IgD-negative memory B cell (primary cell): ENCODE results near the gene MVD. TPM values are rescaled to one million over a fixed set of nuclear protein-coding genes. Genes with fewer than 3 reads are reported as not detected.

Experiments used
- H3K27ac Mint-ChIP-seq, 3 donors: one replicate each; pipeline ENCODE4 v1.8.0; 2020 to 2022; ENCODE audit warnings: mild to moderate bottlenecking in 3 of 3, mixed read lengths in 3 of 3, moderate library complexity in 1 of 3
- H3K27me3 Mint-ChIP-seq: one replicate; pipeline ENCODE4 v1.8.0; 2021; ENCODE audit warnings: mixed read lengths
- H3K36me3 Mint-ChIP-seq: one replicate; pipeline ENCODE4 v1.8.0; 2020; ENCODE audit warnings: mild to moderate bottlenecking, mixed read lengths
- H3K4me1 Mint-ChIP-seq, 3 donors: one replicate each; pipeline ENCODE4 v1.8.0; 2020 to 2022; ENCODE audit warnings: mixed read lengths in 3 of 3, mild to moderate bottlenecking in 1 of 3
- H3K4me3 Mint-ChIP-seq, 4 donors: one replicate each; pipeline ENCODE4 v1.8.0; 2020 to 2022; ENCODE audit warnings: mild to moderate bottlenecking in 4 of 4, mixed read lengths in 4 of 4, moderate library complexity in 3 of 4
- H3K9me3 Mint-ChIP-seq, 3 donors: one replicate each; pipeline ENCODE4 v1.8.0; 2020 to 2021; ENCODE audit warnings: mixed read lengths in 3 of 3, mild to moderate bottlenecking in 1 of 3
- polyA plus RNA-seq: library from polyadenylated mRNA; unstranded; fragments of 300-500 nt; fragmentation: Illumina TruSeq; gene quantifications from one replicate; pipeline ENCODE4 v1.2.3, GENCODE V29; 2021

Gene MVD
- polyA plus RNA-seq, 1 donor from 2014 or later = 26.0 TPM

DNA sequence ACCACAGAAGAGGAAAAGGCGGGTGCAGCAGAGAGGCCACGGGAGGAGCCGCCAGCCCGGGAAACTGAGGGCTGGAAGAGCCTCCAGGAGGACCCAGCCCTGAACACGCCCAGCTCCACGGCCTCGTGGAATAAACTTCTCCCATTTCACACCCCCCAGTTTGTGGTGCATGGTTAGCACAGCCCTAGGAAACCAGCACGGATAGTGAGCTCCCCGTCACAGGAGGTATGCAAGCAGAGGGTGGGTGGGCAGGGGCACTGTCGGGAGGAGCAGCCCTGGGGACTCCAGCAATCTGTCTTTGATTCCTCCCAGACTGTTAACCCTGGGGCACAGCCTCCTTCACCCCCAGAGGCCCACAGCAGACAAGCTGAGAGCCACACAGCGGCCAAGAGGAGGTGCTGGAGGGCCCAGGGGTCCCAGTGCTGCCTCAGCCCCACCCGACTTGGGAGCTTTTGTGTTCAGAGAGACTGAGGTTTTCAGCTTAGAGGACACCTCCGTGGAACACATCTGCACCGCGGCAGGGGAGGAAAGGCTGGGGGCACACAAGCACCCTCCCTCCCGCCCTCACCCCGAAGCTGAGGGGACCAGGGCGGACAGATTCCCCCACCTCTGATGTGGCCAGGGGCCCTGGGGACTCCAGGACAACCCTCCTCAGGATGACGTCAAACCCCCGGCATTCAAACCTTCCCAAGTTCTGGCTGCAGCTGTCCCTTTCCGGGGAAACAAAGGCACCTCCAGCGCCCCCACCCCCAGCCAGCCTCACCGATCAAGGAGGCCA is 26.2 kb downstream of the MVD start:
- Mint-ChIP-seq H3K36me3 (peaks cover 1% of the 10 kb centered on the region), H3K27ac (peak overlapping the region; percentile 31 to 96 (median 85)), H3K9me3 (peaks cover 0 to 3% (median 1%) of the 10 kb centered on the region in 3 donors), H3K4me3 (peak overlapping the region in 2 of 4 donors; percentile 79 to 83), H3K27me3 (peaks cover 19% of the 10 kb centered on the region), H3K4me1 (peaks cover 27 to 30% (median 27%) of the 10 kb centered on the region in 3 donors)

DNA sequence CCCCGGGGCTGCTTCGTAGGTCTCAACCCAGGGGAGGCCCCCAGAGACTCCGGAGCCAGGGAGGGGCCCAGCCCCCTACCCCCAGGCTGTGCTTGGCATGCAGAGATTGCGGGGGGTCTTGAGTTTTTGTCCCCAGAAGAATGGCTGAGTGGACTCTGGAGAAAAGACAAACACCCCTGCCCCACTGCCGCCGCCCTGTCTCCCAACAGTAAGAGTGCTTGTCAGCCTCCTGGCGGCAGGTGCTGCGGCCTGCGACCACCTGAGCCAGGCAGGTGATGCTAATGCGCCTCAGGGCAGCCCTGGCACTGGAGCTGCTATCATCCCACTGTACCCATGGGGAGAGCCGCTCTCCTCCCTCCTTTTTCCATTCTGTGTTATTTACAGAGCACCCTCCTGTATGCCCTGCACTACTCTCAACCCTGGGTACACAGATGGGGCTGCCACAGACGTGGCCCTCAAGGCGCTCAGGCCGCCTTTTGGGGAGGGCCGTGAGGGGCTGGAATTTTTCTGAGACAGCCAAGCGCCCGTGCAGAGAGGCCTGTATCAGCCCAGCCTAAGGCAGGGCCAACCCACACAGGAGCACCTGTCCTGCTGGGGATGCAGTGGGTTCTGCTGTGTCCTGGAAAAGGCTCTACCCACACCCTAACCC is 27.1 kb downstream of the MVD start:
- peaks cover 25 to 30% (median 27%) of the 10 kb centered on the region in 3 donors for H3K4me1 Mint-ChIP-seq
- peak overlapping the region; percentile 31 to 89 (median 85) for H3K27ac Mint-ChIP-seq
- peaks cover 19% of the 10 kb centered on the region for H3K27me3 Mint-ChIP-seq
- peaks cover 1% of the 10 kb centered on the region for H3K36me3 Mint-ChIP-seq
- peak overlapping the region in 3 of 4 donors; percentile 63 to 79 (median 79) for H3K4me3 Mint-ChIP-seq
- peaks cover 0 to 3% (median 1%) of the 10 kb centered on the region in 3 donors for H3K9me3 Mint-ChIP-seq

DNA sequence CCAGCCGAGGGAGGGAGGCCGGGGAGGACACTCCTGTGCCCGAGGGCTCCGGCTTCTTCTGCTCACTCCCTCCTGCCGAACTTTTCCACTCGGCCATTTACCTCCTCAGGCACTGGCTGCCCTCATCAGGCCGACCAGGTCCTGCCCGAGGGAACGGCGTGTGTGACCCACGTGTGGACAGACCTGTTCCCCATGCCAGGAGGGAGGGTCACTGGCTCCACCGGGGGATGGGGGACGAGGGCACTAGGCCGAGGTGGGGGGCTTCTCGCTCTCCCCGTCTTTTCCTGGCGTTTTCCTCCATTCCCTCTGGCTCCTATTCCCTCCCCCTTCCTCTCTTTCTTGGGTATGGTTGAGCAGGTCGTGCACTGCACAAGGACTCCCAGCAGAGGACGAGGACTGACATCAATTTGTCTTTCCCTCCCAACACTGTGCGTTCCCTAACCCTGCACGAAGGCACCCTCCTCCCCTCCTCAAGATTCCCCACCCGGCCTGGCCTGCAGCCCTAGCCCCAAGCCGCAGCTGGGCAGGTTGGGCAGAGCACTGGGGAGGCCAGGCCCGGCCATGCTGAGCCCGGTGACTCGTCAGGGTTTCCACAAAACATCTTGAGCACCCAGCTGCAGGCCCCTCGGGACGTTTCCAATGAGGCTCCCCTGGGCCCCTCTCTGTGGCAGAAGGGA is 27.8 kb downstream of the MVD start:
- H3K36me3 Mint-ChIP-seq = peaks cover 1% of the 10 kb centered on the region
- H3K9me3 Mint-ChIP-seq = peaks cover 0 to 1% (median under 1%) of the 10 kb centered on the region in 3 donors
- H3K27ac Mint-ChIP-seq = peak overlapping the region in 1 of 3 donors; percentile 89
- H3K4me1 Mint-ChIP-seq = peaks cover 19 to 24% (median 23%) of the 10 kb centered on the region in 3 donors
- H3K27me3 Mint-ChIP-seq = peaks cover 15% of the 10 kb centered on the region
- H3K4me3 Mint-ChIP-seq = peak overlapping the region; percentile 75 to 92 (median 84)

DNA sequence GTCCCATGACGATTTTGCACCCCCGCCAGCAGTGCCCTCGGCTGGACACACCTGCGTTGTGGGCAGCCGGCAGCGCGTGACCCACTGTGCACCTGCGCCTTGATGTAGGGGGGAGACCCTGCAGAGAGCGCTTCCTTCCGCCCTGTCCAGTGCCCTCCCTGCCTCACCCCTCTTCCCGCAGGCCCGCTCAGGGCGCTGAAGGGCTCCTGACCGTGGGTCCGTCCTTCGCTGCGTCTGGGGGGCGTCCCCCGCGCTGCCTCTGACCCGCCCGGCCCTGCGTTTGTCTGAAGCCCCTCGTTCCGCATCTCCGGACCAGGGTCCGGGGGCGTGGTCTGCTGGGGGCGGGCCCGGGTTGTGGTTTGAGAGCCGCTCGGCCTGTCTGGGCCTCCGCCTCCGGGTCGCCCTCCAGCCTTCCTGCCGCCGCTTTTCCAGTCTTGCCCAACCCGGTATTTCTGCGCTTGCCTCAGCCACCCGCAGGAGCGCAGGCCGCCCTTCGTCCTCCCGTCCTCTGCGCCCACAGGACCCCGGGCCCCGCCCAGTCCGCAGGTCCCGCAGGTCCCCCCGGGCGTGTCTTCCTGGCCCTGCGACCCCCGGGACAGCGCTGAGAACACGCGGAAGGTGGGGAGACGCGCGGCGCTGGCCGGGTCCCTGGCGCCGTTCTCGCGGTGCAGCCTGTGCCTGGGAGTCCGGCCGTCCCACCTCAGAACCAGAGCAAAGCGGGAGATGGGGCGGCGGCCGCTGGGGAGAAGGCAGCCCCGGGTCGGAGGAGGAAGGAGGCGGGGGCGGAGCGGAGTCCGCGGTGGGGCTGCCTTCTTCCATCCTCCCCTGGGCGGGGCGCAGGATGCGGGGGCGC is 28.5 kb downstream of the MVD start:
- Mint-ChIP-seq H3K4me1 (peaks cover 15 to 23% (median 20%) of the 10 kb centered on the region in 3 donors), H3K36me3 (peaks cover 1% of the 10 kb centered on the region)

DNA sequence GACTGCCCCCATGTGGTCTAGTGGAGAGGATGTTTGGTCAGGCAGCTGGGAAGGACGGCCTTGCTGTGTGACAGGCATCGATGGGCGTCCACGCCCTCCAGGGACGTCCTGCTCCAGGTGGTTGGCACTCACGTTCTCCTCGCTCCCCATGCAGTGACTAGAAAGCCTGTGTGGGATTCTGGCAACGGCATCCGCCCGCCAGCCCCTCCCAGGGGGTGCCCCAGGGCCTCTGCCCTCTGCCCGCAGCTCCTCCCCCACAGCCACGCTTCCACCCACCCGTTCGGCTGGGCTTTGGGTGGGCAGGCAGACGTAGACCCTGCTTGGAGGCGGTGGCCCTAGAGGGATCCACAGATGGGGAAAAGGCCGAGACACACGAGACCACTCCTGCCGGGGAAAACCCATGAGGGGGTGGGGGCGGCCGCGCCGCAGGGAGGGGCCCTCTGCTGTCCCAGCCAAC is 29.2 kb downstream of the MVD start:
- H3K4me1 Mint-ChIP-seq = peaks cover 15 to 21% (median 20%) of the 10 kb centered on the region in 3 donors

More for the DNA sequence above, 28.5 kb downstream of the MVD start:
- Mint-ChIP-seq H3K27me3 (peaks cover 13% of the 10 kb centered on the region), H3K9me3 (peaks cover 0 to 1% (median 0%) of the 10 kb centered on the region in 3 donors), H3K27ac (peak overlapping the region; percentile 27 to 89 (median 78)), H3K4me3 (peak overlapping the region; percentile 71 to 89 (median 82))

DNA sequence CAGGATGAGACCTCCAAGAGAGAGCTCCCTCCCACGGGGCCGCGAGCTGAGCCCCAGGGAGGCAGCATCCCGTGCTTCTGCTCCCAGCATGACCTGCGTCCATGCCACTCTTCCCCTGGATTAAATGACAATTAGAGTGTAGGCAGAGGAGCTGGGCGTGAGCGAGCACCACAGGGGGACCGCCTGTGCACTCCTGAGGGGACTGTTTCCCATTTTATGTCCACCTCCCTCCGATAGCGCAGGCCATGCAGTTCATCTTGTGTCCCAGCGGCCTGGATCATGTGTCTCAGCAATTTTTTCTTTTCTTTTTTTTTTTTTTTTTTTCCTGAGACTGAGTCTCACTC is 30.3 kb downstream of the MVD start:
- H3K27me3 Mint-ChIP-seq = peaks cover 7% of the 10 kb centered on the region
- H3K36me3 Mint-ChIP-seq = peaks cover 1% of the 10 kb centered on the region
- peak overlapping the region in 1 of 3 donors; percentile 62 for H3K27ac Mint-ChIP-seq
- peaks cover 7 to 10% (median 9%) of the 10 kb centered on the region in 3 donors for H3K4me1 Mint-ChIP-seq
- H3K9me3 Mint-ChIP-seq = no peaks in the 10 kb centered on the region
- peak overlapping the region in 1 of 4 donors; percentile 29 for H3K4me3 Mint-ChIP-seq

More for the DNA sequence above, 29.2 kb downstream of the MVD start:
- peak overlapping the region; percentile 71 to 89 (median 82) for H3K4me3 Mint-ChIP-seq
- H3K27ac Mint-ChIP-seq = peak overlapping the region; percentile 27 to 78 (median 62)
- peaks cover 1% of the 10 kb centered on the region for H3K36me3 Mint-ChIP-seq
- peaks cover 13% of the 10 kb centered on the region for H3K27me3 Mint-ChIP-seq
- peaks cover 0 to 1% (median 0%) of the 10 kb centered on the region in 3 donors for H3K9me3 Mint-ChIP-seq

DNA sequence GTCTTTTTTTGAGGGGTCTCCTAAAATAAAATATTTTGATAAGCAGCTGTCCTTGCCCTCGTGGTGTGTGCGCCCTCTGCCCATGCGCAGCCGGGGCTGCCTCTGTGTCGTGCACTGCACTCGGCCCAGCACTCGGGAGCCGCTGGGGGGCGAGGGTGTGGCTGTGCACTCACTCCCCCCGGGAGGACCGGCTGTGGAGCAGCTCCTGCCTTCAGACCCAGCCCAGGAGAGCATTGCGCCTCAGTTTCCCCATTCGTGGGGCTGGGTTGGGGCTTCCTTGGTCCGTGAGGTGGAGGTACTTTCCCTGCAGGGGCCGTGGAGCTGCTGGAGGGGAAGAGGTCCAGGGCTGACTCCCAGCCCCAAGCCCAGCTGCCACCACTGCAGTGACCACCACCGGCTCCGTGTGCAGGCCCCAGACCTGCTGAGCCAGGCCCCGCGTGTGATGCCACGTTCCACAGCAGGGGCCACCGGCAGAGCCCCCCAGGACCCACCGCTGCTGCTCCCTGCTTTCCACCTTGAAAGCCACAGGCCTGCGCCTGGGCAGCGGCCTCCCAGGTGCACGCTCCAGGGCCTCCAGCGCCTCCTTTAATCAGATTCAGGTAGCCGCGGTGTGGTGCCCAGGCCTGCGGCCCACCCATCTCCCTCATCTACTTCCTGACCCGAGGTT is 30.8 kb downstream of the MVD start:
- H3K27ac Mint-ChIP-seq = no peak overlapping the region

DNA sequence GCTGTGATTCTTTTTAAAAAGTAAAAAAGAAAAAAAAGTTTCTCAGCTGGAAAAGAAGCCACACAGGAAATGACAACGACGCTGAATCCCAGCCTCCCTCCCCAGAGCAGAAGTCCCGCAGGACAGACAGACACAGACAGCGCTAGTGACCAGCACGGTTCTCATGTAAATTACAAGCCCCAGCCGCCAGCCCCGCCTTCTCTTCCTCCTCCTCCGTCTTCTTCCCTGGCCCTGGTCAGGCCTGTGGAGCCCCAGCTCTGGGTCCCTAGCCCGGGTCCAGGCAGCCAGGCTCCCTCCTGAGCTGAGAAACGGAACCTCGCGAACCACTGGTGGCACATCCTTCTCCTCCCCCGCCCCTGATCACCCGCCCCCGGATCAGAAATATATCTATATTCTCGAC is 31.5 kb downstream of the MVD start:
- Mint-ChIP-seq H3K9me3 (no peaks in the 10 kb centered on the region), H3K36me3 (peaks cover 1% of the 10 kb centered on the region), H3K27ac (peak overlapping the region in 2 of 3 donors; percentile 18 to 69), H3K4me1 (peaks cover 4 to 6% (median 5%) of the 10 kb centered on the region in 3 donors), H3K4me3 (peak overlapping the region in 1 of 4 donors; percentile 38), H3K27me3 (peaks cover 3% of the 10 kb centered on the region)

More for the DNA sequence above, 30.8 kb downstream of the MVD start:
- Mint-ChIP-seq H3K4me3 (peak overlapping the region in 1 of 4 donors; percentile 38), H3K27me3 (peaks cover 4% of the 10 kb centered on the region), H3K36me3 (peaks cover 1% of the 10 kb centered on the region), H3K9me3 (no peaks in the 10 kb centered on the region), H3K4me1 (peaks cover 4 to 7% (median 7%) of the 10 kb centered on the region in 3 donors)

DNA sequence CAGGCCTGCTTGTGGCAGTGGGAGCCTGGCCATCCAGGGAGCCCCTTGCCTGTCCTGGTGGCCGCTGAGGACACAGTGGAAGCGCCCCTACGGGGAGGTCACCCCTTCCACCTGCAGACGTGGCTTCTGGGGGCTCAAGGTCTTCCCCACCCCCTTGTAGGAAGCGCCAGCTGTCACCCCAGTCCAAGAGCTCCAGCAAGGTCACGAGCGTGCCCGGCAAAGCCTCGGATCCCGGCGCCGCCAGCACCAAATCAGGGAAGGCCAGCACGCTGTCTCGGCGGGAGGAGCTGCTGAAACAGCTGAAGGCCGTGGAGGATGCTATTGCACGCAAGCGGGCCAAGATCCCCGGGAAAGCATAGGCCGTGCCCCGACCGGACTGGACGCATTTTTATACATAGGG is 31.9 kb downstream of the MVD start:
- H3K27ac Mint-ChIP-seq = peak overlapping the region in 2 of 3 donors; percentile 18 to 69
- H3K27me3 Mint-ChIP-seq = peaks cover 1% of the 10 kb centered on the region
- peaks cover 1 to 5% (median 4%) of the 10 kb centered on the region in 3 donors for H3K4me1 Mint-ChIP-seq
- no peak overlapping the region for H3K4me3 Mint-ChIP-seq
- H3K36me3 Mint-ChIP-seq = peaks cover 1% of the 10 kb centered on the region
- no peaks in the 10 kb centered on the region for H3K9me3 Mint-ChIP-seq

DNA sequence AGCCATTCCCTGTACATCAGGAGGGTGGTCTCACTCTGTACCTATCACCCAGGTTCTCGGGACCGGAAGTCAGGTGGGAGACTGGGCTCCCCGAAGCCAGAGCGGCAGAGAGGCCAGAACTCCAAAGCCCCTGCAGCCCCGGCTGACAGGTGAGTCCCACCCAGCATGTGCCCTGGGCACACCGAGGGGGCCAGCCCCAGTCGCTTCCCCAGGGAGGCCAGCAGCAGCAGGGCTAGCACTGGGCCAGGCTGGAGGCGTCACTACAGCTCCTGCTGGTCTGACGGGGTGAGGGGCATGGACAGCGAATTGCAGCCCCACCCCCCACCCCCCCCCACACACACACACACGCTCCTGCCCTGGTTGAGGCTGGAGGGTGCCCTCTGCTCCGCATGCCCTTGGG is 32.5 kb downstream of the MVD start:
- Mint-ChIP-seq H3K27me3 (no peaks in the 10 kb centered on the region), H3K27ac (no peak overlapping the region), H3K4me1 (peaks cover 0 to 4% (median 2%) of the 10 kb centered on the region in 3 donors), H3K4me3 (no peak overlapping the region), H3K36me3 (peaks cover 1% of the 10 kb centered on the region), H3K9me3 (no peaks in the 10 kb centered on the region)

DNA sequence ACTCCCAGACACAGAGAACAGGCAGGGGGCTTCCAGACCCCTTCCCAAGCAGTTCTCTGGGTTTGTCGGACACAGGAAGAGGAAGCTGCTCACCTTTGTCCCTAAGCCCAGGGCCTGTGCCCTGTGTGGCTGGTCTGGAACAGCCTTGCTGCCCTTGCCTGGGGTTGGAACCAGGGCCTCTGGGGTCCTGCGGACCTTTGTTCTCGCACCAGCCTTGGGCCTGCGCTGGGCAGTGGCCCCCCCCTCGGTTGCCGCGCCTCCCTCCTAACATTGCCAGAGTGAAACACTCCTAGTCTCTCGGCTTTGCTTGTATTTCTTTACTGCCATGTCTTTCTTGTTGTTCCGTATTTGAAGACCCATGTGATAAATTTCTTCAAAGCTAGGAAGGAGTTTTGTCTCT is 33.1 kb downstream of the MVD start:
- Mint-ChIP-seq H3K36me3 (peaks cover 1% of the 10 kb centered on the region), H3K27me3 (no peaks in the 10 kb centered on the region), H3K4me1 (peaks cover 0 to 4% (median 0%) of the 10 kb centered on the region in 3 donors), H3K9me3 (no peaks in the 10 kb centered on the region), H3K4me3 (no peak overlapping the region), H3K27ac (peak overlapping the region in 1 of 3 donors; percentile 53)

DNA sequence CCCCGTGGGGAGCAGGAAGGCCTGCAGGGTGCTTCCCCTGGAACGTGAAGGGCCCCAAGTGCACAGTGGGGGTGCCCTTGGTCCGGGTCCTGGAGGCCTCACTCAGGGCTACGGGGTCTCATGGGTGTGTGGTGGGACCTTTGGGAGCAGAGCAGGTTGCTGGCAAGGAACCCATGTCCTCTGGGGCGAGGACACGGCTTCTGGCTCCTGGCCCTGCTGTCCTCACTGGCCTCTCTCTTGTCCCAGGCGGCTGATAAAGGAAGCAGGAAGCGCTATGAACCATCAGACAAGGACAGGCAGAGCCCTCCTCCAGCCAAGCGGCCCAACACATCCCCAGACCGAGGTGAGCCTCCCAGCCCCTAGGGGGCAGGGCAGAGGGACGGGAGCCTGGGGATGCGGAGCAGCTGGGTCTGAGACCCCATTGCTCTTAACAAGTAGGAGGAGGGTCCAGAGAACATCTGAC is 34.3 kb downstream of the MVD start:
- no peak overlapping the region for H3K4me3 Mint-ChIP-seq
- no peaks in the 10 kb centered on the region for H3K9me3 Mint-ChIP-seq
- peak overlapping the region in 1 of 3 donors; percentile 78 for H3K27ac Mint-ChIP-seq
- no peaks in the 10 kb centered on the region for H3K27me3 Mint-ChIP-seq
- peaks cover 0 to 3% (median 0%) of the 10 kb centered on the region in 3 donors for H3K4me1 Mint-ChIP-seq
- peaks cover 1% of the 10 kb centered on the region for H3K36me3 Mint-ChIP-seq

DNA sequence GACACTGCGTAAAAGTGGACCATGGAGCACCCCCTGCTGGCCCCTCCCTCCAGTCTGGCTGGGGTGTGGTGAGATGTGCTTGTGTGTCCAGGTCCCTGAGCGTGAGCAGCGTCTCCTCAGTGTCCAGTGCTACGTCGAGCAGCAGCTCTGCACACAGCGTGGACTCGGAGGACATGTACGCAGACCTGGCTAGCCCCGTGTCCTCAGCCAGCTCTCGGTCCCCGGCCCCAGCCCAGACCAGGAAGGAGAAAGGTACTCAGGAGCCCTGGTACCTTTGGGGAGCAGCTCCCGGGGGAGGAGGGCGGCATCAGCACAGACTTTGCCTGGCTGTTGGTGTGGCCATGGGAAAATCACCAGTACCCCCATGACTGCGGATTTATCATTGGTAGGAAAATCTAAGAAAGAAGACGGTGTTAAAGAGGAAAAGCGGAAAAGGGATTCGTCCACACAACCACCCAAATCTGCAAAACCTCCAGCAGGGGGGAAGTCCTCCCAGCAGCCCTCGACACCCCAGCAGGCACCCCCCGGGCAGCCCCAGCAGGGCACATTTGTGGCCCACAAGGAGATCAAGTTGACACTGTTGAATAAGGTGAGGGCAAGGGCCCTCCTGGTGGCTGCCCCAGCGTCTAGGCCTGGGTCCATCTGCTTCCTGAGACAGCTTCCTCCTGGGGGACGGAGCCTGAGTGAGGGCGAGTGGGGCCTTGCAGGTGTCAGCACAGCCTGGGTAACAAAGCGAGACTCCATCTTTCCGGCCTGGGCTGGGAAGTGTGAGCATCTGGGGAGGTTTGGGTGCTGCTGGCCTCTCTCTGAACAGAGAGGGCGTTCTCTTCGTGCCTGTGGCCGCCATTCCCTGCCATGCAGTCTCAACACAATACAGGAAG is 35.1 kb downstream of the MVD start:
- Mint-ChIP-seq H3K27ac (no peak overlapping the region), H3K36me3 (peaks cover 1% of the 10 kb centered on the region), H3K9me3 (no peaks in the 10 kb centered on the region), H3K27me3 (no peaks in the 10 kb centered on the region), H3K4me3 (no peak overlapping the region), H3K4me1 (no peaks in the 10 kb centered on the region)
